ENCODE results near the gene GPR107. TPM values are rescaled to one million over a fixed set of nuclear protein-coding genes. Genes with fewer than 3 reads are reported as not detected.

GPR107 gene
- total and polyA plus RNA-seq, 2 experiments from 2014 or later = 6.2 to 30.7 TPM

GRCh38 chr9:130144703-130145102 is 91.0 kb downstream of the GPR107 start:
- Histone ChIP-seq H3K36me3 (ENCODE audit: insufficient read depth) (no peaks in the 10 kb centered on the region), H3K27me3 (ENCODE audit: insufficient read depth) (no peaks in the 10 kb centered on the region), H3K4me2 (no peak overlapping the region), H3K4me1 (ENCODE audit: insufficient read depth) (peaks cover 9% of the 10 kb centered on the region), H3K27ac (ENCODE audit: low read depth) (no peak overlapping the region), H3F3A (replicated peaks; ENCODE audit: low read depth) (0 out of 2 replicates have a peak, but pooled peaks cover 2% of the 10 kb centered on the region), H2AFZ (no peak overlapping the region), H3K4me3 (no peak overlapping the region), H3K79me2 (replicated peaks; ENCODE audit: insufficient read depth) (no peaks in the 10 kb centered on the region), H4K20me1 (replicated peaks; ENCODE audit: insufficient read depth) (no peaks in the 10 kb centered on the region), H3K9me2 (ENCODE audit: insufficient read depth) (no peaks in the 10 kb centered on the region)
- Mint-ChIP-seq H3K4me3 (no peak overlapping the region), H3K36me3 (ENCODE audit: low read depth) (no peaks in the 10 kb centered on the region), H3K9me3 (no peaks in the 10 kb centered on the region), H3K27me3 (ENCODE audit: insufficient read depth, low read depth, poor library complexity) (peaks cover 15% of the 10 kb centered on the region), H3K4me1 (peaks cover 23% of the 10 kb centered on the region), H3K27ac (no peak overlapping the region)
- no peak for ATAC-seq
- TF ChIP-seq ZNF462 (CRISPR knock-in tag; IDR thresholded peaks at IDR 0.05) (no peak), STAT1 (IDR thresholded peaks at IDR 0.05; ENCODE audit: unreplicated experiment) (no peak), POLR2AphosphoS5 (IDR thresholded peaks at IDR 0.05; ENCODE audit: low read depth) (no peak)
- TF ChIP-seq, protein P1, sequence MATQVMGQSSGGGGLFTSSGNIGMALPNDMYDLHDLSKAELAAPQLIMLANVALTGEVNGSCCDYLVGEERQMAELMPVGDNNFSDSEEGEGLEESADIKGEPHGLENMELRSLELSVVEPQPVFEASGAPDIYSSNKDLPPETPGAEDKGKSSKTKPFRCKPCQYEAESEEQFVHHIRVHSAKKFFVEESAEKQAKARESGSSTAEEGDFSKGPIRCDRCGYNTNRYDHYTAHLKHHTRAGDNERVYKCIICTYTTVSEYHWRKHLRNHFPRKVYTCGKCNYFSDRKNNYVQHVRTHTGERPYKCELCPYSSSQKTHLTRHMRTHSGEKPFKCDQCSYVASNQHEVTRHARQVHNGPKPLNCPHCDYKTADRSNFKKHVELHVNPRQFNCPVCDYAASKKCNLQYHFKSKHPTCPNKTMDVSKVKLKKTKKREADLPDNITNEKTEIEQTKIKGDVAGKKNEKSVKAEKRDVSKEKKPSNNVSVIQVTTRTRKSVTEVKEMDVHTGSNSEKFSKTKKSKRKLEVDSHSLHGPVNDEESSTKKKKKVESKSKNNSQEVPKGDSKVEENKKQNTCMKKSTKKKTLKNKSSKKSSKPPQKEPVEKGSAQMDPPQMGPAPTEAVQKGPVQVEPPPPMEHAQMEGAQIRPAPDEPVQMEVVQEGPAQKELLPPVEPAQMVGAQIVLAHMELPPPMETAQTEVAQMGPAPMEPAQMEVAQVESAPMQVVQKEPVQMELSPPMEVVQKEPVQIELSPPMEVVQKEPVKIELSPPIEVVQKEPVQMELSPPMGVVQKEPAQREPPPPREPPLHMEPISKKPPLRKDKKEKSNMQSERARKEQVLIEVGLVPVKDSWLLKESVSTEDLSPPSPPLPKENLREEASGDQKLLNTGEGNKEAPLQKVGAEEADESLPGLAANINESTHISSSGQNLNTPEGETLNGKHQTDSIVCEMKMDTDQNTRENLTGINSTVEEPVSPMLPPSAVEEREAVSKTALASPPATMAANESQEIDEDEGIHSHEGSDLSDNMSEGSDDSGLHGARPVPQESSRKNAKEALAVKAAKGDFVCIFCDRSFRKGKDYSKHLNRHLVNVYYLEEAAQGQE (IDR thresholded peaks at IDR 0.05; ENCODE audit: unreplicated experiment) = no peak
- TF ChIP-seq, protein P2, sequence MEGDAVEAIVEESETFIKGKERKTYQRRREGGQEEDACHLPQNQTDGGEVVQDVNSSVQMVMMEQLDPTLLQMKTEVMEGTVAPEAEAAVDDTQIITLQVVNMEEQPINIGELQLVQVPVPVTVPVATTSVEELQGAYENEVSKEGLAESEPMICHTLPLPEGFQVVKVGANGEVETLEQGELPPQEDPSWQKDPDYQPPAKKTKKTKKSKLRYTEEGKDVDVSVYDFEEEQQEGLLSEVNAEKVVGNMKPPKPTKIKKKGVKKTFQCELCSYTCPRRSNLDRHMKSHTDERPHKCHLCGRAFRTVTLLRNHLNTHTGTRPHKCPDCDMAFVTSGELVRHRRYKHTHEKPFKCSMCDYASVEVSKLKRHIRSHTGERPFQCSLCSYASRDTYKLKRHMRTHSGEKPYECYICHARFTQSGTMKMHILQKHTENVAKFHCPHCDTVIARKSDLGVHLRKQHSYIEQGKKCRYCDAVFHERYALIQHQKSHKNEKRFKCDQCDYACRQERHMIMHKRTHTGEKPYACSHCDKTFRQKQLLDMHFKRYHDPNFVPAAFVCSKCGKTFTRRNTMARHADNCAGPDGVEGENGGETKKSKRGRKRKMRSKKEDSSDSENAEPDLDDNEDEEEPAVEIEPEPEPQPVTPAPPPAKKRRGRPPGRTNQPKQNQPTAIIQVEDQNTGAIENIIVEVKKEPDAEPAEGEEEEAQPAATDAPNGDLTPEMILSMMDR (conservative IDR thresholded peaks at IDR 0.05; ENCODE audit: low read depth in 2 of 2) = no peak
- DNase-seq (ENCODE audit: low spot score) = no peak

Measured in GM23338 (cell line).